Neural cell (in vitro differentiated cells): Measurements from ENCODE around the gene GET4. TPM values are rescaled to one million over a fixed set of nuclear protein-coding genes. Genes with fewer than 3 reads are reported as not detected.

Experiments
- H2AFZ ChIP-seq: fragments of 200-600, 300-800 bp; sonication (generic), shearing (Covaris generic); 2 replicates; pipeline ENCODE4 v1.6.0; 2014; ENCODE audit warnings: low read depth, mild to moderate bottlenecking, antibody characterized with exemption, low read length, moderate library complexity
- H3F3A ChIP-seq: fragments of 200-600 bp; shearing (Covaris generic); 2 replicates; pipeline ENCODE4 v1.6.1; 2016; ENCODE audit warnings: mild to moderate bottlenecking, moderate library complexity, mixed read lengths, antibody characterized with exemption, low read length; ENCODE audit not compliant: insufficient read depth, poor library complexity, severe bottlenecking
- H3K27ac ChIP-seq: fragments of 200-600, 300-800 bp; sonication (generic), shearing (Covaris generic); 2 replicates; pipeline ENCODE4 v1.5.1; 2014; ENCODE audit warnings: mild to moderate bottlenecking, low read length, moderate library complexity
- H3K27me3 ChIP-seq: fragments of 300-800, 200-600 bp; sonication (generic), shearing (Covaris generic); 2 replicates; pipeline ENCODE4 v1.6.0; 2014; ENCODE audit warnings: mild to moderate bottlenecking, low read depth, low read length, moderate library complexity; ENCODE audit not compliant: insufficient read depth
- H3K36me3 ChIP-seq: fragments of 300-800, 200-600 bp; sonication (generic), shearing (Covaris generic); 2 replicates; pipeline ENCODE4 v1.5.1; 2014; ENCODE audit warnings: mild to moderate bottlenecking, antibody characterized with exemption, low read length, moderate library complexity; ENCODE audit not compliant: insufficient read depth
- H3K4me2 ChIP-seq: fragments of 300-800, 200-600 bp; sonication (generic), shearing (Covaris generic); 2 replicates; pipeline ENCODE4 v1.6.0; 2014; ENCODE audit warnings: mild to moderate bottlenecking, low read length
- H3K4me3 ChIP-seq: fragments of 300-800, 200-600 bp; sonication (generic), shearing (Covaris generic); 2 replicates; pipeline ENCODE4 v1.5.1; 2014; ENCODE audit warnings: mild to moderate bottlenecking, low read length, moderate library complexity
- H3K79me2 ChIP-seq: fragments of 200-600 bp; shearing (Covaris generic); replicated peaks from 2 replicates; pipeline ENCODE4 v1.6.0; 2014; ENCODE audit warnings: mild to moderate bottlenecking, low read length, moderate library complexity; ENCODE audit not compliant: insufficient read depth
- H3K9ac ChIP-seq: fragments of 300-800, 200-600 bp; sonication (generic), shearing (Covaris generic); 2 replicates; pipeline ENCODE4 v1.6.1; 2016; ENCODE audit warnings: mild to moderate bottlenecking, low read length, mixed read lengths
- H3K9me2 ChIP-seq: fragments of 200-600 bp; shearing (Covaris generic); 2 replicates; pipeline ENCODE4 v1.6.1; 2016; ENCODE audit warnings: mild to moderate bottlenecking, low read length, mixed read lengths; ENCODE audit not compliant: insufficient read depth
- H3K9me3 ChIP-seq: fragments of 200-600, 300-800 bp; sonication (generic), shearing (Covaris generic); 2 replicates; pipeline ENCODE4 v1.6.1; 2016; ENCODE audit warnings: mild to moderate bottlenecking, mixed run types, low read length, moderate library complexity, mixed read lengths
- H4K20me1 ChIP-seq: fragments of 200-600 bp; shearing (Covaris generic); 2 replicates; pipeline ENCODE4 v1.6.1; 2016; ENCODE audit warnings: mild to moderate bottlenecking, mixed run types; ENCODE audit not compliant: insufficient read depth
- EP300 ChIP-seq: fragments of 450-650 bp; conservative IDR thresholded peaks from 2 replicates; pipeline ENCODE4 v1.6.1; 2014; ENCODE audit warnings: antibody characterized with exemption, mild to moderate bottlenecking, moderate library complexity; ENCODE audit not compliant: poor library complexity, severe bottlenecking
- EZH2 ChIP-seq: fragments of 200-600, 300-800 bp; shearing (Covaris generic), sonication (generic); IDR thresholded peaks from 2 replicates; pipeline ENCODE4 v1.6.1; 2014; ENCODE audit warnings: antibody characterized with exemption, low read length, borderline replicate concordance, mild to moderate bottlenecking; ENCODE audit not compliant: insufficient read depth, poor library complexity, severe bottlenecking
- MXI1 ChIP-seq: fragments of 450-650 bp; conservative IDR thresholded peaks from 2 replicates; pipeline ENCODE4 v1.6.1; 2014; ENCODE audit warnings: antibody characterized with exemption, mild to moderate bottlenecking; ENCODE audit not compliant: poor library complexity, severe bottlenecking
- POLR2AphosphoS5 ChIP-seq: IDR thresholded peaks from 2 replicates; pipeline ENCODE4 v1.6.1; 2012
- RAD21 ChIP-seq: fragments of 450-650 bp; conservative IDR thresholded peaks from 2 replicates; pipeline ENCODE4 v1.6.1; 2014; ENCODE audit warnings: antibody characterized with exemption, mild to moderate bottlenecking, moderate library complexity
- SMC3 ChIP-seq: fragments of 450-650 bp; conservative IDR thresholded peaks from 2 replicates; pipeline ENCODE4 v1.6.1; 2014; ENCODE audit warnings: antibody characterized with exemption, mild to moderate bottlenecking, moderate library complexity; ENCODE audit not compliant: poor library complexity
- TAF1 ChIP-seq: IDR thresholded peaks from 2 replicates; pipeline ENCODE4 v1.6.1; 2012; ENCODE audit warnings: low read depth
- polyA plus RNA-seq: library from polyadenylated mRNA; depleted of rRNA; stranded (reverse); fragments of >200 nt; gene quantifications from 2 replicates; pipeline ENCODE4 v1.2.3, GENCODE V29; 2014
- TF ChIP-seq, protein P1 (sequence below): IDR thresholded peaks from 2 replicates; pipeline ENCODE4 v1.6.1; 2012; ENCODE audit warnings: borderline replicate concordance
- TF ChIP-seq, protein P2 (sequence below): fragments of 450-650 bp; IDR thresholded peaks from 2 replicates; pipeline ENCODE4 v1.5.1; 2014; ENCODE audit warnings: antibody characterized with exemption, mild to moderate bottlenecking, moderate library complexity; ENCODE audit not compliant: poor library complexity, severe bottlenecking

The GET4 gene
- polyA plus RNA-seq, 1 donor from 2014 or later: 63.8 TPM

- no peak overlapping the region for H3K4me2 ChIP-seq
- H3K9ac ChIP-seq: no peak overlapping the region
- H3K4me3 ChIP-seq: no peak overlapping the region
- TF ChIP-seq, protein P1, sequence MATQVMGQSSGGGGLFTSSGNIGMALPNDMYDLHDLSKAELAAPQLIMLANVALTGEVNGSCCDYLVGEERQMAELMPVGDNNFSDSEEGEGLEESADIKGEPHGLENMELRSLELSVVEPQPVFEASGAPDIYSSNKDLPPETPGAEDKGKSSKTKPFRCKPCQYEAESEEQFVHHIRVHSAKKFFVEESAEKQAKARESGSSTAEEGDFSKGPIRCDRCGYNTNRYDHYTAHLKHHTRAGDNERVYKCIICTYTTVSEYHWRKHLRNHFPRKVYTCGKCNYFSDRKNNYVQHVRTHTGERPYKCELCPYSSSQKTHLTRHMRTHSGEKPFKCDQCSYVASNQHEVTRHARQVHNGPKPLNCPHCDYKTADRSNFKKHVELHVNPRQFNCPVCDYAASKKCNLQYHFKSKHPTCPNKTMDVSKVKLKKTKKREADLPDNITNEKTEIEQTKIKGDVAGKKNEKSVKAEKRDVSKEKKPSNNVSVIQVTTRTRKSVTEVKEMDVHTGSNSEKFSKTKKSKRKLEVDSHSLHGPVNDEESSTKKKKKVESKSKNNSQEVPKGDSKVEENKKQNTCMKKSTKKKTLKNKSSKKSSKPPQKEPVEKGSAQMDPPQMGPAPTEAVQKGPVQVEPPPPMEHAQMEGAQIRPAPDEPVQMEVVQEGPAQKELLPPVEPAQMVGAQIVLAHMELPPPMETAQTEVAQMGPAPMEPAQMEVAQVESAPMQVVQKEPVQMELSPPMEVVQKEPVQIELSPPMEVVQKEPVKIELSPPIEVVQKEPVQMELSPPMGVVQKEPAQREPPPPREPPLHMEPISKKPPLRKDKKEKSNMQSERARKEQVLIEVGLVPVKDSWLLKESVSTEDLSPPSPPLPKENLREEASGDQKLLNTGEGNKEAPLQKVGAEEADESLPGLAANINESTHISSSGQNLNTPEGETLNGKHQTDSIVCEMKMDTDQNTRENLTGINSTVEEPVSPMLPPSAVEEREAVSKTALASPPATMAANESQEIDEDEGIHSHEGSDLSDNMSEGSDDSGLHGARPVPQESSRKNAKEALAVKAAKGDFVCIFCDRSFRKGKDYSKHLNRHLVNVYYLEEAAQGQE: no peak
- TF ChIP-seq TAF1 (no peak), RAD21 (no peak), POLR2AphosphoS5 (no peak), EP300 (no peak), MXI1 (no peak), EZH2 (no peak), SMC3 (no peak)
- TF ChIP-seq, protein P2, sequence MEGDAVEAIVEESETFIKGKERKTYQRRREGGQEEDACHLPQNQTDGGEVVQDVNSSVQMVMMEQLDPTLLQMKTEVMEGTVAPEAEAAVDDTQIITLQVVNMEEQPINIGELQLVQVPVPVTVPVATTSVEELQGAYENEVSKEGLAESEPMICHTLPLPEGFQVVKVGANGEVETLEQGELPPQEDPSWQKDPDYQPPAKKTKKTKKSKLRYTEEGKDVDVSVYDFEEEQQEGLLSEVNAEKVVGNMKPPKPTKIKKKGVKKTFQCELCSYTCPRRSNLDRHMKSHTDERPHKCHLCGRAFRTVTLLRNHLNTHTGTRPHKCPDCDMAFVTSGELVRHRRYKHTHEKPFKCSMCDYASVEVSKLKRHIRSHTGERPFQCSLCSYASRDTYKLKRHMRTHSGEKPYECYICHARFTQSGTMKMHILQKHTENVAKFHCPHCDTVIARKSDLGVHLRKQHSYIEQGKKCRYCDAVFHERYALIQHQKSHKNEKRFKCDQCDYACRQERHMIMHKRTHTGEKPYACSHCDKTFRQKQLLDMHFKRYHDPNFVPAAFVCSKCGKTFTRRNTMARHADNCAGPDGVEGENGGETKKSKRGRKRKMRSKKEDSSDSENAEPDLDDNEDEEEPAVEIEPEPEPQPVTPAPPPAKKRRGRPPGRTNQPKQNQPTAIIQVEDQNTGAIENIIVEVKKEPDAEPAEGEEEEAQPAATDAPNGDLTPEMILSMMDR: no peak
- H4K20me1 ChIP-seq: no peaks in the 10 kb centered on the region
- no peaks in the 10 kb centered on the region for H3F3A ChIP-seq
- H3K79me2 ChIP-seq: no peaks in the 10 kb centered on the region
- no peaks in the 10 kb centered on the region for H3K27me3 ChIP-seq
- no peaks in the 10 kb centered on the region for H3K9me2 ChIP-seq
- peaks cover 8% of the 10 kb centered on the region for H3K36me3 ChIP-seq
- H3K27ac ChIP-seq: no peak overlapping the region
- no peak overlapping the region for H2AFZ ChIP-seq
- no peaks in the 10 kb centered on the region for H3K9me3 ChIP-seq
Measured at GRCh38 chr7:867001-867405, 9.4 kb upstream of the GET4 start.

- Histone ChIP-seq H3K9ac (no peak overlapping the region), H3K9me2 (no peaks in the 10 kb centered on the region), H2AFZ (no peak overlapping the region), H3K36me3 (peaks cover 10% of the 10 kb centered on the region), H3K27me3 (no peaks in the 10 kb centered on the region), H3F3A (no peaks in the 10 kb centered on the region), H3K79me2 (no peaks in the 10 kb centered on the region), H4K20me1 (no peaks in the 10 kb centered on the region), H3K4me3 (no peak overlapping the region), H3K27ac (no peak overlapping the region), H3K4me2 (no peak overlapping the region), H3K9me3 (no peaks in the 10 kb centered on the region)
- no peak for TF ChIP-seq SMC3
- no peak for TF ChIP-seq TAF1
- no peak for TF ChIP-seq EZH2
- TF ChIP-seq RAD21: no peak
Measured at GRCh38 chr7:867406-868188, 8.8 kb upstream of the GET4 start.
